Hematopoietic multipotent progenitor cell treated with erythropoietin and hydrocortisone succinate and interleukin-3 and kit ligand, for 15 days (in vitro differentiated cells): ENCODE results near the gene CDT1.
A peak's percentile ranks its signal among the peaks of the same experiment; 100 is the strongest.
"Not testable (repeated sequence)": the region's sequence is repeated elsewhere in the genome, so short reads cannot be mapped to it uniquely, and the experiment has no call there.

Experiments used
- DNase-seq: peaks from one replicate; pipeline ENCODE4 v3.0.0-alpha.2; 2015; ENCODE audit warnings: low spot score

The CDT1 gene

DNA sequence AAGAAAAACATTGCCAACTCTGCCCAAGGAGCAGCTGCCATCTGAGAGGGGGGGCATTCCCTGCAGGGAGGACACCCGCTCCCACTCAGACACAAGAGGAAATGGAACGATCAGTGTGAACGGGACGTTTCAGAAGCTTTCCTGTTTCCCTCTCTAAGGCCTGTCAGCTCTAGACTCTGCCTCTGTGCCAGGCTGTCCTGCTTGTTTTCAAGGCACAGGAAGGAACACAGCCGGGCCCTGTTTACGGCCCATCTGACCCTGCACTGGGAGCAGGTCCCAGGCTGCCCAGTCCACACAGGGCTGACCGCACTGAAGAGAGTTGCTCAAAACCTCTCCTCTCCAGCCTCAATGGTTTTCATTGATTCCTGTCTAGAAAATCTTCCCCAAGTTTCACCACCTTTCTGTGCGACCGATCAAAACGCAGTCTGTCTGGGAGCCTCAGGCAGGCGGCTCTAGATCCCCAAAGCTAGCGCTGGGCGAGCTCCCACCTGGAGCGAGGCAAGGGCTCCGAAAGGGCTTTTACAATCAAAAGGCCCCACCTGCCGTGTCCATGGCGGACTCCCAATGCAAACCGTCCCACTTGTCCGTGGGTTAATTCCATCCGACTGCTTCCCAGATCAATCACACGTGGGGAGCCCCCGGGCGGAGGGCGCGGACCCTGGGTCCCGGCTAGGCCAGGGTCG lies 20.1 kb upstream of the CDT1 start:
- DNase-seq: no peak

DNA sequence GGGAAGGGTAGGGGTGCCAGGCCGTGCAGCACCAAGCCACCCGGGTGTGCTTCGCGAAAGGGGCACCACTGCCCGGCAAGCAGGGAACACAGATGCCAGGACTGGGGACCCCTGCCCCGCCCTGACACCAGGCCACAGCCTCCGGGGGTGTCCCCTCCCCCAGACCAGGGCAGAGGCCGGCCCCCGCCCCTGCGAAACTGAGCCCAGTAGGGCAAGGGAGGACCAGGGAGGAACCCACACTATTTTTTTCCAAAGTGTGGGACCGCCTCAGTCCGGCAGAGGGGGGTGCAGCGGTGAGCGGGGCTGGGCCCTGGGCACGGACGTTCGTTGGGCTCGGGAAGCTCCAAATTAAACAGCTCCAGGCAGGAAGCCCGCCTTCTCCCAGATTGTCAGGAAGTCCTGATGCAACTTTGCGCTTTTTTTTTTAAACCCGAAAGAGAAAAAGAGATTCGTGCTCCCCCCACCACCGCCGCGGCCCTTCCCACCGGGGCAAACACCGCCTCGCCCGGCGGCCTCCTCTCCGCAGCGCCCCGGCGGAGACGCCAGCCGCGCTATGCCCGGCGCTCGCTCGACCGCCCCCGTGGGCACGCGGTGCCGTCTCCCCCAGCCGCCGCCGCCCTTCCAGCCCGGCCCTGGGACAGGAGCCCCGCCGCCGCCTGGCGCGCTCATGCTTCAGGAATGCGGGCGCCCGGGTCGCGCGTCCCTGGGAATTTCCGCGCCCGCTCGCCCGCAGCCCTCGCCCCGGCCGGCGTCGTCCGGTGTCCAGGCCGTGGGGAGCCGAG lies 19.3 kb upstream of the CDT1 start:
- peak; percentile 70 for DNase-seq

DNA sequence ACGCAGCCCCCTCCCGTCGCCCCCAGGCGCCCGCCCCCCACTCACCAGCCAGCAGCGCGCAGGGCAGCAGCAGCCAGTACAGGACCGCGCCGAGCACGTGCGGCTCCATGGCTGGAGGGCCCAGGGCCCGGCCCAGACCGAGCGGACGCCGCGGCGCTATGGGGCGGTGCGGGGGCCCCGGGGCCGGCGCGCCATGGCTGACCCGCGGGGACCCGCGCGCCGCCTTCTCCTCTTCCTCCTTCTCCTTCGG lies 18.8 kb upstream of the CDT1 start:
- DNase-seq: no peak

DNA sequence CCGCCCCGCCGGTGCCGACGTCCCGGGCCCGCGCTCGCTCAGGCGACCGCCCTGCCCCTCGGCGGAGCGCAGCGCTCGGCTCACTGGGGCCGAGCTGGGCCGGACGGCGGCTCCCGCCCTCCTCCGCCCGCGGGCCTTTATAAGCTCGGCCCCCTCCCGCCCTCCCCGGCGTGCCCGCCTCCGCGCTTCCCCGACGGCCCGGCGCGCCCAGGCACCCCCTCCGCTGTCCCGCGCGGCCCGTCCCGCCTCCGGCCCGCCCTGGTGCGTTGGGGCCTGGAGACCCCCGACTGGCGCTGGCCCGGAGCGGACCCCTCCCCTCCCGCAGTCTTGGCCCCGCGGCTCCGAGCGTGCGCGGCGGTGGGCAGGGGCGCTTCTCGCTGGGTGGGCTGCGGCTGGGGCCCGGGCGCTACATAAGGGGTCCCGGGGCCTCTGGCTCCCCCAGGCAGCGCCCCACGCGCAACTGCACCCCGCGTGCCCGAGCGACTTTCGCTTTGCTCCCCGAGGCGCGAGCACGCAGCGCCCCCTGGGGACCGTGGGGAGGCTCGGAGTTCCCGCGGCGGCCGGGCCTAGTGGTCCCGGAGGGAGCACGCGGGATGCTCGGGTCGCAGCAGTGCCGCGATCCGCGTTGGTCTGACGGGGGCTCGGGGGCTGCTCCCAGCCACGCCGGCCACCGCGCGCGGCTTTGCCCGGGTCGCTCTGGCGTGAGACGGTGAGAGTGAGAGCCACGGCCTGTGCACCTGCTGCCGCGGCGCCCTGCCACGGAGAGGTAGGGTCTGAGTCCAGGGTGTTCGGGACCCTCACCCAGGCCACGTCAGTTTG lies 18.3 kb upstream of the CDT1 start, which contains the start of gene PIEZO1:
Gene PIEZO1 (minus strand): TSS at position 115 of the 819 bp plus-strand sequence. CDS start 256 bp downstream, outside the sequence.
- DNase-seq: peak; percentile 77

DNA sequence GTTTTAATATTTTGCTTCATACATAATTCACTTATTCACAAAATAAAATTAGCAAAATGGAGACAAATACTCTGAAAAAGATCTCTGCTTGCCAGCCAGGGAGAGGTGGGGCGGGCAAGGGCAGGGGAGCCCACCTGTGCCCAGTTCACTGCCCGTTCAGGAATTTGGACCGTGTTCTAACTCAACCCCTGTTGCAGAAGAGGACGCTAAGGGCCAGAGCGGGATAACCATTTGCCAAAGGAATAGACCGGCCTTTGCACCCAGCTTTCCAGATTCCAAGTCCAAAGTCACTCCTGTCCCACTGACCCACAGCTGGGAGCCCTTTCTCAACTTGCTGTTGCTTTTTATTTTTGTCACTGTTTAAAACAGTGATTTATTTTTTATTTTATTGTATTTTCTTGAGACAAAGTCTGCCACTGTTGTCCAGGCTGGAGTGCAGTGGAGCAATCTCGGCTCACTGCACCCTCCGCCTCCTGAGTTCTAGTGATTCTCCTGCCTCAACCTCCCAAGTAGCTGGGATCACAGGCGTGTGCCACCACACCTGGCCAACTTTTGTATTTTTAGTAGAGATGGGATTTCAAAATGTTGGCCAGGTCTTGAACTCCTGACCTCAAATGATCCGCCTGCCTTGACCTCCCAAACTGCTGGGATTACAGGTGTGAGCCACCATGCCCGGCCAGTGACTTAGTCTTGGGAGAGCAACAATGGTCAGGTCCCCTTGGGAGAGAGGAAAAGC lies 15.8 kb upstream of the CDT1 start:
- no peak for DNase-seq

DNA sequence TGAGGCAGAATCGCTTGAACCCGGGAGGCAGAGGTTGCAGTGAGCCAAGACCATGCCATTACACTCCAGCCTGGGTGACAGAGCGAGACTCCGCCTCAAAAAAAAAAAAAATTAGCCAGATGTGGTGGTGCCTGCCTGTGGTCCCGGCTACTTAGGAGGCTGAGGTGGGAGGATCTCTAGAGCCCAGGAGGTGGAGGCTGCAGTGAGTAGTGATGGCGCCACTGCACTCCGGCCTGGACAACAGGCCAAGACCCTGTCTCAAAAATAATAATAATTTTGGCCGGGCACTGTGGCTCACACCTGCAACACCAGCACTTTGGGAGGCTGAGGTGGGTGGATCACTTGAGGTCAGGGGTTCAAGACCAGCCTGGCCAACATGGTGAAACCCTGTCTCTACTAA lies 14.8 kb upstream of the CDT1 start:
- DNase-seq: not testable (repeated sequence)

DNA sequence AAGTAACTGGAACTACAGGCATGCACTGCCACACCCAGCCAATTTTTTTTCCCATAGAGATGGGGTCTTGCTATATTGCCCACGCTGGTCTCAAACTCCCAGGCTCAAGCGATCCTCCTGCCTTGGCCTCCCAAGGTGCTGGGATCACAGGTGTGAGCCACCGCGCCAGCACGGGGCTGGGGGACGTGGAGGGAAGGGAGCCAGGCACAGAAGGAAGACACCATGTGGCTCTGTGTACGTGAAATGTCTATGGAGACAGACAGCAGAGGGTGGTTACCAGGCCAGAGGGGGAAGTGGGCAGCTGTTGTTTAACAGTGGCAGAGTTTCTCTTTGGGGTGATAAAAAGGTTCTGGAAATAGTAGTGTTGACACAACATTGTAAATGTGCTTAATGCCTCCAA lies 14.0 kb upstream of the CDT1 start:
- no peak for DNase-seq

DNA sequence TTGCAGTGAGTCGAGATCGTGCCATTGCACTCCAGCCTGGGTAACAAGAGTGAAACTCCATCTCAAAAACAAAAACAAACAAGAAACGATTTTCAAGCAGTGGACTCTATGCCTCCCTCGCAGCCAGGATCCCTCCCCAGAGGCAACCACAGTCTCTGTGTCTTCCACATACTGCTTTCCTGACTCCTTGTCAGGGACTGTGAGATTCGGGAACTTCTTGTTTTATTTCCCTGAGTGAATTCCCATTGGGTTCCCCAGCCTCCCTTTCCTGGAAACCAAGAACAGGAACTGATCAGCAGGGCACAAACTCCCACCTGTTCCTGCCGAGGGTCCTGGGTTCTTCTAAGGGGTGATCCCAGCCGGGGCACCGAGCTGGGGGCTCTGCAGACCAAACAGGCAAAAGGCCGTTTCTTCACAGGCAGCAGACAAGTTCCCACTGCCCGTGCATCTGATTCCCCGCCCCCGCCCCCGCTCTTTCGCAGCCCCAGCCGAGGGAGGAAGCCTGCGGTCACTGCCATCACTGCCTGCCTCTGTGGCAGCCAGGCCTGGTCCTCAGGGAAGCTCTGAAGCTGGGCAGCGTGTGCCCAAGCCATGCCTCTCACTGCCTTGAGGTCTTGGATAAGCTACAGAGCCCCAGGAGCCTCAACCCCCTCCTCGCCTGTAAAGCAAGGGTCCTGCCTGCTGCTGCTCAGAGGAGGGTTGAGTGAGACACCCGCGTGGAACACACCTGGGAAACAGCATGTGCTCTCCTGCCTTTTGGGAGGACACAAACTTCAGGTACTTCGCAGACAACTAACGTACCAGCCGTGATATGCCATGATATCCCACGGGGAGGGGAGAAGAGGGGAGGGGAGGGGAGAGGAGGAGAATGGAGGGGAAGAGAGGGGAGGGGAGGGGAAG lies 13.0 kb upstream of the CDT1 start:
- DNase-seq: no peak

DNA sequence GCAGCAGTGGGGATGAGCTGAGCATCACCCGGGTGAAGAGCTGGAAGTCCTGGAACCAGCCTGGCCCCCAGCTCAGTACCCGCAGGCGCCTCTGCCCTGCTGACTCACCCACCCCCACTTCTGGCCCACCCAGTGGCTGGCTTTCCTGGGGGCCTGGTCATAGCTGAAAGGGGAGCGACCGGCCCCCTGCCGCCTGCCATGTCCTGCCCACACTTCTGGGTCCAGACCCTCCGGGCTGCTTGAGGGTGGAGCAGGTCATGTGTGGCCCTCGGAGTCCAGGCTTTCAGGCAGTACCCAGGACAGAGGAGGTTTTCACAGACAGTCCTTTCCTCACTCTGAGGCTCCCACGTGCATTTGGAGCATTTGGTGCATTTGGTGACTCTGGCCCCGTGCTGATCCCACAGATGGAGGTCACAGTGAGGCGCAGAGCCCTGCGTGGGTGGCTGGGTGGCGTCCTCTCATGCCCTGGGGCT lies 11.5 kb upstream of the CDT1 start:
- no peak for DNase-seq

DNA sequence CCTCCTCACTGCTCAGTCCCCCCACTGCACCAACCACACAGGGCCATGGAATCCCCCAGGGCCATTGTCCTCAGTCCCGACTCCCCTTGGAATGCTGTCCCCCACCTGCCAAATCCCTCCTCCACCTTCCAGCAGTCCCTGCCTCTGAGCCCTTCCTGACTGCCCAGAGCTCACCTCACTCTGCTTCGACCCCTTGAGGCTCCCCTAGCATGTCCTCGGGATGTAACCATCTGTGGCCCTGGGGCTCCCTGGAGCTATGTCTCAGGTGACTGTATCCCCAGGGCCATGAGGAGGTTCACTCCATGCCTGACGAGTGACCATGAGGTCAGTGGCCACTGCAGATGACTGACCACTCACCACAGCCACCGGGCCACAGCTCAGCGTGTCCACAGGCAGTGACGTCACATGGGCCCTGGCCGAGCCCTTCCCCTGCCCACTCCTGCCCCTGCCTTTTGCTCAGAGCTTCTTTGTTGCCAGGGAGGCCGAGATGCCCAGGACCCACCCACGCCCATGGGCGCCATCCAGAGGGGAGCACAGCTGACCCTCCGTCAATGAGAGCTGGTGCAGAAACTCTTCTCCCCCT lies 10.8 kb upstream of the CDT1 start:
- no peak for DNase-seq

DNA sequence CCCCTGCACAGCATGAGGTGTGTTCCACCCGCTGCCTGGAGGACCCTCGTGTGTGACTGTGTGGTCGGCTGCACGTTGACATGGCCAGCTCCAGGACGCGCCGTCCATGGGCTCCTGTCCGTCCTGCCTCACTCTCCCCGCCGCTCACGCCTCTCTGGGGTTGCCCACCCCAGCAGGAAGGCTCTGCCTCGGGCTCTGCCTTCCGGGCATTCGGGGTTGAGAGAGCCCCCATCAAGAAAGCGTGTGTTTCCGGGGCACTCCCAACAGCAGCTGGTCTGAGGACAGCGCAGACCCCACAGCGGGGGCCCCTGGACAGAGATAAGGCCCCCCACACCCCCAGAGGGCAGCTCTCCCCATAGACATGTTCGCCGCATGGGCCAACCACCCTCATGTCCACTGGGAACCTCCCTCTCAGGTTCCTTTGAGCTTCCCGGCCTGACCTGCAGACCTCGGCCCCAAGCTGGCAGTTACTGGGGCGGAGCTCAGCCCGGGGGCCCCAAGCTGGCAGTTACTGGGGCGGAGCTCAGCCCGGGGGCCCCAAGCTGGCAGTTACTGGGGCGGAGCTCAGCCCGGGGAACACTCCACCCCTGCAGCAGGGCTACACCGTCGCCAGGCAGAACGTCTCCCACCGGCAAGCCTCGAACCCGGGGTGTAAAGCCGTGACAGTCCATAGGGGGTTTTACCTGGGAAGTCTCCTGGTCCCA lies 10.2 kb upstream of the CDT1 start:
- no peak for DNase-seq

DNA sequence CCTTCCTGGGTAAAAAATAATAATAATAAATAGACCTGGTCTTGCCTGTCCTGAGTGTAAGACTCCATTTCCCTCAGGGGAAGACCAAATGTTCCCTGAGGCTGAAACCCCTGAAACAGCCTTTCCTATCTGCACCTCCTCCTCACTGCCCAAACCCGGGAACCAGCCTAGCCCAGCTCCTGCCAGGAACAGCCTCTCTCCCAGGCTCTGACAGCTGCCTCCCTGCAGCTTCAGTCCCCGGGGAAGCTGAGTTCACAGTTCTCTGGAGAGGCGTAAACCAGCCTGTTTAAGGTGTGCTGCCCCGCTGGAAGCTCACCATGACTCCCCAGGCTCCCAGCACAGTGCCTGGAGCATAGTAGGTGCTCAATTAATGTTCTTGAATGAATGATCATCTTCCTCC lies 7.3 kb upstream of the CDT1 start:
- no peak for DNase-seq

DNA sequence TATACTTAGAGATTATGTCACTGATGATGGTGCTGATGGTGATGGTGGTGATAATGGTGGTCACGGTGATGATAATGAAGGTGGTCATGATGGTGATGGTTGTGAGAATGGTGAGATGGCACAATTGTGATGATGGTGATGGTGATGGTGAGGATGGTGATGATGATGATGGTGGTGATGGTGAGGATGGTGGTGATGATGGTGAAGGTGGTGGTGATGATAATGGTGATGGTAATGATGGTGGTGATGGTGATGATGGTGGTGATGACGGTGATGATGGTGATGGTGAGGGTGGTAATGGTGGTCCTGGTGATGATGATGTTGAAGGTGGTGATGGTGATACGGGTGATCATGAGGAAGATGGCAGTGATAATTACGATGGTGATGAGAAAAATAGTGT lies 5.5 kb upstream of the CDT1 start:
- DNase-seq: no peak

DNA sequence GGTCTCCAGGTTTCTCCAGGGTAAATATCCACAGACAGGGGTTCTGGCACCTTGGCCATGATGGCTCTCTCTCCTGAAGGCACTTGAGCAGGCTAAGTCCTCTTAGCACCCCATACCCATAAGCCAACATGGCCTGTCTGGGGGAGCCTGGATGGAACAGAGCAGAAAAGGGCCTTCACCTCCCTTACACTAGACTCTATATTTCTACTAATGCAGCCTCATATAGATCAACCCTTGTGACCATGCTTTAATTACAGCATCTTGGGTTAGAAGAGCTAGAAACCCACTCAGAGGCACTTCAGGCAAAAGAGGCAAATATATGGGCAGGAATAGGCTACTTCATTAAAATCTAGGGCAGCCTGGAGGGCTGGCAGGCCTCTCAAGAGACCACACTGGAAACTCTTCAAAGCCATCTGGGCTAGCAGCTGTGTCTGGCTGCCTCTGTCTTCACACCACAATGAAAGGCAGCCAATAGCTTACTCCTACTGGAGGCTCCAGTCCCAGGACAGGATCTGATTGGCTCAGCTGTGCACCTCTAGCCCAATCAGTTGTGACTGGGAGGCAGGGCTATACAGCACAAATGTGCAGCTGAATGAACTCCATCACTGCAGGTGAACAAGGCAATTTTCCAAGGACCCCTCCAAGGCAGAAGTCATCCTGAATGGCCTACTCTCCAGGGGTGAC lies 4.7 kb upstream of the CDT1 start:
- no peak for DNase-seq

DNA sequence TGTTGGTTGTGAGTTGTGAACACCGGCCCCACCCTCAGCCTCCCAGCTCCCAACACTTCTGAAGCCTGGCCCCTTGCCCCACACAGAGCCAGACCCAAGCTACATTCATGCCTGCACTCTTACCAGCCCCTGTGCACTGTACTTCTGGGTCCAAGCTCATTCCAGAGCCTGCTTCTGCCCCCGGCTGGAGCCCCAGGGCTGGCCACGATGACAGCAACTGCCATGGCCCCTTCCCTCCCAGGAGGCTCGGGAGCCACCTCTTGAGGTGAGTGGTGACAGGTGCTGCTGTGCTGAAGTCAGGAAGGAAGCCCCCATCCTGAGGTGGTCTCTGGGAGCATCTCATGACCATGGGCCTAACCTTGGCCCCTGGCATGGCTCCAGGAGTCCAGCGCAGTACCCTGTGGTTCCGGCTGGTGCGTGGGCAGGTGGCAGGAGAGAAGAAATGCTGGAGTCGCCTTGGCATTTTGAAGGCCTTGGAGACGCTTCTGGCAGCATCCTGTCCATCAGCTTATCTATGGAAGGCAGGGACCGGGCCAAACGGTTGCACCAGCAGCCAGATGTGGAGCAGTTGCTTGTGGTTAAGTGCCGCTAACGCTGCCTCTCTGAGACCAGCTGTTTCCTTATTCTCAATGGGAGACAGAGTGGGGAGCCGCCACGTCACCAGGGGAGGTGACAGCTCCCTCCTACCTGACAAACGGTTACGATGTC lies 3.9 kb upstream of the CDT1 start:
- DNase-seq: peak; percentile 68

DNA sequence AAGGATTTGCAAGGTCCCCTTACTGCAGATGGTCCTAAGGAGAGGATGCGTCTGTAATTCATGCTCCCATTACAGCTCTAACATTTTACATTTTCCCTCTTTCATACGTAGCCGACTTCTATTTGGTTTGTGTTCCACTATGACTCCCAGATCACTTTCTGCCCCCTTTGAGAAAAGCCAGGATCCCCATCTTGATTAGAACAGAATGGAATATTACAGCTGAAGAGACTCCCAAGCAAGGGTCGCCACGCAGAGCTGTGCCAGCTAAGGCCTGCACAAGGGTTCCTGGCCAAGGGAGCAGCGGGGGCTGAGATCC lies 3.4 kb upstream of the CDT1 start:
- DNase-seq: no peak

DNA sequence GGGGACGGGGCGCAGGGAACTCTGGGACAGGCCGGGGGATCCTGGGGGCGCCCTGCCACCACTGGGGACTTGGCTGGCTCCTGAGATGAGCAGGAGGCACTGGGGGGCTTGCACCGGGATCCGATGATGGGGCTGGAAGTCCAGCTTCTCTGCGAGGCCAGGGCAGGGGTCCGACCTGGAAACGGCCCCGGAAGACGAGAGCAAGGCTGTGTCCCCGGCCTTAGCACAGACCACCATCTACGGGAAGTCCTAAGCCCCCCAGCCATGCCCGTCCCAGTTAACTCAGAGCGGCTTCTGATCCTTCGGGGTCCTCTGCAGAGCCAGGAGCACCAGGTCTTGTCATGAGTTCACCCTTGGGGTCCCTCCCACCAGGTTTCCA lies 573 bp downstream of the CDT1 start:
- no peak for DNase-seq

DNA sequence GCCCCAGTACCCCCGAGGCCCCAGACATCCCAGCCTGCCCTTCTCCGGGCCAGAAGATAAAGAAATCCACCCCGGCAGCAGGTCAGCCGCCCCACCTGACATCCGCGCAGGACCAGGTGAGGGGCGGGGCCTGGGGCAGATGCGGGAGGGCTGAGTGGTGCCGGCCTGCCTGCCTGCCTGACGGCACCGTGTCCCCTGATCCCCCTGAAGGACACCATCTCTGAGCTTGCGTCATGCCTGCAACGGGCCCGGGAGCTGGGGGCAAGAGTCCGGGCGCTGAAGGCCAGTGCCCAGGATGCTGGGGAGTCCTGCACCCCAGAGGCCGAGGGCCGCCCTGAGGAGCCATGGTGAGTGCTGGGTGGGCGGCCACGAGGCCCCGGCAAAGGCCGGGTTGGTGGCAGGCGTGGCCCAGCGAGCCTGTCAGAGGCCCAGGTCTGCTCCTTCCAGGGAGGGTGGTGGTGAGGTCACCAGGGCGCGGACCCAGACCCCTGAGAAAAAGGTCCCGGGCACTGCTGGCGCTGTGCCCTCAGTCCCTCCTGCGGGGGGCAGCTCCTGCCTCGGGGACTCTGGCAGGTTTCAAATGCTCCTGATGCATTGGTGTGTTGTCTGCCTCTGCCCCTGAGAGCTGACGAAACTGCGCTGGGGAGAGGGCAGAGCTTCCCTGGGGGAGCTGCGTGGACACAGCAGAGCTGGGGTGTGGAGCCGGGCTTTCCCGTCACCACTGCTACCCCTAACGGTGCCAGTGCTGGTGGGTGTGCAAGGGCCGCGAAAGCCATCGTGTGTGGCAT lies 1.2 kb downstream of the CDT1 start:
- no peak for DNase-seq
